SHP77 treated with DMSO at 0.1 percent for 48 hours (cell line): ENCODE data around the gene TFF2.
A peak's percentile ranks its signal among the peaks of the same experiment; 100 is the strongest.

Experiments used
- DNase-seq: peaks from one replicate; lab custom pipeline; 2025; lab: John Stamatoyannopoulos, UW

Gene TFF2

GRCh38 chr21:42320791-42321190 lies 30.0 kb downstream of the TFF2 start:
- DNase-seq = no peak

GRCh38 chr21:42319851-42320572 lies 30.8 kb downstream of the TFF2 start:
- no peak for DNase-seq

DNA sequence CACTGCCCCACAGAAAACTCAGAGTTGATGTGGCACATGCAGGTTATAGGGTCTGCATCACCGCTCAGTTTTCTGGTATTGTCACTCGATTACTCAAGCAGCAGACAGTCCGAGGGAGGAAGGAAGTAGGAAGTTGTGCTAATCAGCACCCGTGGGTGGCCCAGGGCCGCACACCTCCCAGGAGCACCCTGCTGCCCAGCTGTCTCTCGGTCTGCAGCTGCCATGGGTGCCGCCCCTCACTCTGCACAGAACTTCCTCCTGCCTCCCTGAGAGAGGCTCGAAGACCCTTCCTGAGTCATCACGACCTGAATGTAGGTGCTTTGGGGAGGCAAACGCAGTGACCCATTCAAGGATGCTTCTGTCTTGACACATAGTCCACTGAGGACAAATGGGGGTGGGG lies 31.4 kb downstream of the TFF2 start:
- peak; percentile 14 for DNase-seq

GRCh38 chr21:42317826-42318746 lies 32.7 kb downstream of the TFF2 start:
- no peak for DNase-seq

DNA sequence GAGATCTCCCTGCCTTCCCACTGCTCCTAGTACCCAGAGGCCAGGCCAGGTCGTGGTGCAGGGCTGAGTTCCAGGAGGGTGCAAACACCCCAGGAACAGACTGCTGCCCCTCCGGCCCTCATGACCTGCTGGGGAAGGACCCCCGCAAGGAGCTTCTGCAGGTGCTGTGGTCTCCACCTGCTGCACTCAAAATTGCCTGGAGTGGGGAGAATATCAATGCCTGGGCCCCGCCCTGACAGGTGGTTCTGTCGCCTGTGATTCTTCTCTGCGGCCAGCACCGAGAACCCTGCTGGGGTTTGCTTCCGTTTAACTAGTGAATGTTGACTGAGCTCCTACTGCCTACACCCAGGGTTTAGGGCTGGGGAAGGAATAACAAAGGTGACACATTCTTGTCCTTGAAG lies 33.5 kb downstream of the TFF2 start:
- DNase-seq = peak; percentile 14

DNA sequence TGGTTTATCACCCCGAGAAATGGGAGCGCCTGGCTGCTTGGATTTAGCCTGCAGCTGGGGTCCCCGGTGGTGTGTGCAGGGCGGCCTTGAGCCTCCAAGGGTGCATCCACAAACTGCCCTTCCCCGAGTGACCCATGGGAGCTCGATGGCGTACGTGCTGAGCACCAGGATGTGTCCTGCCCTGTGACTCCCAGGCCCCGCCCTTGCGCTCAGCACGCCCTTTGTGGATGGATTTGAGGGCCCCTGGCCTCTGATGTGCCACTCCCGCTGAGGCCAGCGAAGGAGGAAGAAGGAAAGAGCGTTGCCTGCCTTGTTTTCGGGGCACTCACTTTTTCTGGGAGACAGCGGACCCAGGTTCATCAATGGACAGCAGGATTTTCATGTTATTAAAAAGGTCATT lies 33.9 kb downstream of the TFF2 start:
- DNase-seq = no peak

GRCh38 chr21:42315296-42315891 lies 35.4 kb downstream of the TFF2 start, which contains the start of gene TFF3:
Gene TFF3, minus strand, starts transcription at chr21:42315409. Its CDS starts 35 bp downstream, at chr21:42315374.
- DNase-seq = peak; percentile 96

DNA sequence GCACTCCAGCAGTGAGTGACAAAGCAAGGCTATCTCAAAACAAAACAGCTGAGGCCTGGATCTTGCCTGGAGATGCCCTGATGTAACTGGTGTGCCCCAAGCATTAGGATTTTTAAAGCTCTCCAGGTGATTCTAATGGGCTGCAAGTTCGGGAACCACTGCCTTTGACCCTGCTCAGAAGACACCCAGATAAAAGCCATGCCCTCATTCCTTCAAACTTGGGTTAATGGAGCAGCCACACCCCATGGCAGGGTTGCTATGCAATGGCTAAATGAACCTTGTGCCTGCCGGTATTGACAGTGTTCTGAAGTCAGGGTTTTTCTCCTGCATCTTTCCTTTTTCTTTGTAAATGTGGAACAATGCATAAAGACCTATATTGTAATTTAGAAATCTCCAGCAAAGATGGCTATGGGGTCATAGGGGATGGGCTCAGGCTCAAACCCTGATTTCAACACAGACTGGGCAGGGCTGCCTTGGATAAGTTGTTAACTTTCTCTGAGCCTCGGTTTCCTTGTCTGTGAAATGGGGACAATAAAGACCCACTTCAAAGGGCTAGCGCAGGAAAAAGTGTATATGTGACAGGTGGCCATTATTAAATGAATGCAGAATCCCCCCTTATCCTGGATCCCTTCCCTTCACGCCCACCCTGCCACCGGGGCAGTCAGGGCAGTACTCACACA lies 36.0 kb downstream of the TFF2 start:
- no peak for DNase-seq

DNA sequence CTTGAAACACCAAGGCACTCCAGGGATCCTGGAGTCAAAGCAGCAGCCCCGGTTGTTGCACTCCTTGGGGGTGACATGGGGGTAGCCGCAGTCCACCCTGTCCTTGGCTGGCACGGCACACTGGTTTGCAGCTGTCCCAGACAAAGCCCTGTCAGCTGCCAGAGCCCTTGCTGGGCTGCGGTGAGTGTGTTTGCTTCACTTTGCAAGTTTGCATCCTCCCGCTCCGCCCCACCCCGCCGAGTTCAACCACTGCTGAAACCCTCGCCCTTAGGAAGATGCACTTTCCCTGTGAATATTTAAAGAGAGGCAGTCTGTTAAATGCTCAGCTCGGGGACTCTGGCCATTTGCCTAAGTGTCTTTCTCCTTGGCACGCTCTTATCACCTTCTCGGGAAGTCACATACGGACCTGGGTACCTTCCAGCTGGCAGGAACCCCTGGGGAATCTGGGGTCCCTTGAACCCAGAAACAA lies 37.3 kb downstream of the TFF2 start:
- DNase-seq = peak; percentile 28

DNA sequence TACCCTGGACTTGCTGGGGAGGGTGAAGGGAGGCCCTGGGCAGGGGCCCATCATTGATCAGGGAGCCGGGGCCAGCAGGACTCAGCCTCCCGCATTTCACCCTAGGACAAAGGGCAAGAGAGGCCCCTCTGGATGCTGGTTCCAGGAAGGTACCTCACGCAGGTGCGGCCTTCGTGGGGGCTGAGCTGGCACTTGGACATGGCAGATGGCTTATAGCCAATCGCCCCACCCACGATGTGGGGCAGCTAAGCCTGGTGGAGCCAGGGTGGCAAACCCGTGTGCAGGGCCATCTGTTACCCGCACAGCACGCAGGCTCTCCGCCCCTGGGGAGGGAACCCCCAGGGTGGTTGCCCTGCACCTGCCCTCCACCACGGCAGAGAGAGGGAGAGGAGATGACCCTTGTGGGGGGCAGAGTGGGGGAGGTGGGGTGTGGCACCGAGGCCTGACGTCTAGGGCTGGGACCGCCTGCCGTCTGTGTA lies 38.1 kb downstream of the TFF2 start:
- DNase-seq = no peak

DNA sequence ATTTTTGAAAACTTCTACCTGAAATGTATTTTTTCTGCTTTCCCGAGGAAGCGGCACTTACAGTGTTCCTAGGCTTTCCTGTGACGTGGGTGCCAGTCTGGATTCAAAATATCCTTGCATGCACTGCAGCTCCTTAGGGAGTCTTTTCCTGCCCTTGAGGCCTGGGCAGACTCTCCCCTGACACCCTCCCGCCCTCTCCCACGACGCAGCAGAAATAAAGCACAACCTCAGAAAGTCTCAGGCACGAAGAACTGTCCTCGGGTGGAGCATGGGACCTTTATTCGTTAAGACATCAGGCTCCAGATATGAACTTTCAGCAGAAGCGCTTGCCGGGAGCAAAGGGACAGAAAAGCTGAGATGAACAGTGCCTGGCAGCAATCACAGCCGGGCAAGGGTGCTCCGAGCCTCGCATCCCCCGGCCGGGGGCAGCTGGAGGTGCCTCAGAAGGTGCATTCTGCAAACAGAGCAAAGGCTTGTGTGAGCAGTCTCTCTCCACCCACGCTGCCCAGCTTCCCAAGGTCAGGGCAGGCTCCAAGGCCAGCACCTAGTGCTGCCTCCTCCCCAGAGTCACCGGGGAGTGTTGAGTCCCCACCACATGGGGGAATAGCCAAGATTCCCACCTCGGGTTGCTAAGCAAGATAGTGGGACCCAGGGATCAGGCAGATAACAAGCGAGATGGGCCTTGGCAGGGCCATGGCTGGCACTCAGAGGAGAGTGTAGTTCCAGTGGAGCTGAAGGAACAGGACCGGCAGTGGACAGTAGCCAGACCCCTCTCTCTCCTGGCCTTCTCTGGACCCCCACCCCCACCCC lies 38.8 kb downstream of the TFF2 start:
- no peak for DNase-seq

- DNase-seq = no peak
These were observed 39.6 kb downstream of the TFF2 start for GRCh38 chr21:42311160-42311559.

DNA sequence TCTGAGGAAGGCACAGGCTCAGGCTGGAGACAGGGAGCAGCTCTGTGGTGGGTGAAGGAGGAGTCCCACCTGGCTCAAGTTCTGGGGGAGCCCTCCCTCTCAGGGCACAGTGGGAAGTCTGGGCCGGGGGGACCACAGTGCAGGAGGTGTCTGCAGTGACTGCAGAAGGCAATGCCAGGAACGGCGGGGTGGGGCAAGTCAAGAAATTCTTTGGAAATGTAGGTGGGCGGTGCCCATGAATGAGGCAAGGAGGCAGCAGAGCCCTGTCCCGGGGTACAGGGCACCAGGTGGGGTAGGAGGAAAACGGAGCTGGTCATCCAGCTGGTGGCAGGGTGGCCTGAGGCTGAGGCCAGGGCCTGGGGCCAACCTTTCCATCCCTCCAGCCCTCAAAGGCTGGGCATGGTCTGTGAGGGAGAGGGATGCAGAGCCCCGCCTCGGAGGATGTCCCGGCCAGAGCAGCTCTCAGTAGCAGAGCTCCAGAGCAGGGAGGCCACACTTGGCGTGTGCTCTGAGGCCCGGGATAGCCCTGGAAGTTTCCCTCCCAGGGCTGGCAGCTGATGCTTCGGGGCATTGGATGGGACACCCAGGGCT lies 40.3 kb downstream of the TFF2 start:
- no peak for DNase-seq

DNA sequence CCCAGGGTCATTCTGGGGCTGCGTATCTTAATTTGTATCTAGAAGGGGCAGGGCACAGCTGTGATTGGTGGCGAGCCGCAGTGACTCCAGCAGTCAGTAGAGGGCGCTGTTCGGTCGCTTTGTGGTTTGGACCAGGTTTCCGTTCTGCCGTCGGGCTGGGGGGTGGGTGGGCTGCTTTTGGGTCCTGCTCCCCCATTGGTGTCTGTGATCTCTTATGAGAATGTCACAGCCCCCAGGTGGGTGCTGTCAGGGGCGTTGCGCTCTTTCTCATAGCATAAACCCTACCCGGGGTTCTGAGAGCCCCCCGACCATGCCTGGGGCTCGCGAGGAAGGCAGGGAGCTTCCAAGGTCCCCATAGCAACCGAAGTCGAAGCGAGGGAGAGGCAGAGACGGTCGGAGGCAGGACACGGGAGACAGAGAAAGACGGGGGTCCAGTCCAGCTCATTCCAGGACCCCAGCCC lies 41.0 kb downstream of the TFF2 start:
- DNase-seq = no peak

DNA sequence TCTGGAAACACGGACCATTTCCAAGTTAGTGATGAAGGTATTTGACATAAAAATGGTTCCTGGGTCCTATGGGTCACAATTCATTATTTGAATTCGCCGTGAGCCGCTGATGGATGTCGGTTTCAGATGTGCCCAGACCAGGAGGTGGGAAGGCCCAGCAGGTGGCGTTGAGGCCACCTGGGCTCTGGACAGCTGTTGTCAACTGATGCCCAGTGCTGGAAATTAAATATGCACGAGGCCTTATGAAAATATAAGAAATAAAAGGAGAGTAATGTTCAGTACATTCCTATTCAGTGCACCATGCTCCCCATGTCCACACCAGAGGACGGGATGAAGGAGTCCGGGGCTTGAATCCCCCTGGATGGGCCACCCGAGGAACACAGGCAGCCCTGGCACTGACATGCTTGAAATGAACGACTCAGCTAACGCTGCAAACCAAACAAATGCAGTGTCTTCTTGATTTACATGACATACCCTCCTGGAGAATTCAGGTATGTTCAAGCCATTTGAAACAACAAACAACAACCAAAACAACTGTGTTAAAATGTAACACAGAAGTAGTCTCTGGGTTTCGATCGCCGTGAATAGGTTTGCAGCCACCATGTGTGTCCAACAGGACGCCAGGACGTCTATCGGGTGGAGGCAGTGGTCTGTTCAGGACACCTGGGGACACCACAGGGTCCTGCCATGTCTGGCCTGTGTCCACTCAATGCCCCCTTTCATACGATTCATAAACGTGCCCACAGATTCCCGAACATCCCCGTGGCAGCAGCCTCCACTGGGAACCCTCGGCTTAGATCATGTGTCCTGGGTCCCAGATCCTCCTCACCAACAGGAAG lies 41.7 kb downstream of the TFF2 start:
- peak; percentile 35 for DNase-seq

DNA sequence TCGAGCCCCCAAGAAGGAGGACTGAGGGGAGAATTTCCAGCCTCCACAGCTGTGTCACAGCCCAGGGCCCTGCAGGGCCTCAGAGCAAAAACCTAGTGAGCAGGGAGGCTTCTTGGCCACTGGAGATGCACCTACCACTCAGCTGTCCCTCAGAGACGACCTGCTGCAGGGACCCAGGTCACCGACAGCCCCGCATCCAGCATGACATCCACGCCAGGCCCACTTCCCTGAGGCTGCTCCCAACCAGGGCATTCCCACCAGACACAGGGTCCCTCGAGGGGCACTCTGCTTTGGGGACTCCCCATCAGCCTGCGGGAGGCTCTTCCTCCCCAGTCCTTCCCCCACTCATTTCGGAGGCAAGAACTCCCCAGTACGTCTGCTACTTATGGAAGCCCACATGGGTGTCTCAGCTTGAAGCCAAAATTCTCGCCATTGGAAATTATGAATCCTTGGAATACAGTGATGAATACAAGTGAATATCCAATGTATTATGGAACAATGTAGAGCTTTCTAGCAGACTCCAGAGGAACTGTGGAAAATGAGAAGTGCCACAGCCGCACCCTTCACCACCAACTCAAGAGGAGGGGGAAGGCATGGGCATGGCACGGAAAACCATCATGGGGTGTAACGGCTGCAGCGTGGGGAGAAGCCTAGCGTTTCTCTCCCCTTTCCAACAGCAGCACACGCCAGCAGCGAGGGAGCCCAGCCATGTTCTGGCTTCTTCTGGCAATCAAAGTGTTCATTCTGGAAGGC lies 42.5 kb downstream of the TFF2 start:
- no peak for DNase-seq

GRCh38 chr21:42307106-42307505 lies 43.7 kb downstream of the TFF2 start:
- DNase-seq = no peak

GRCh38 chr21:42306366-42307035 lies 44.3 kb downstream of the TFF2 start:
- no peak for DNase-seq
